CD4-positive, alpha-beta T cell treated with Interferon gamma for 1 hour (primary cell): ENCODE data around the gene ANO2.
A peak's percentile ranks its signal among the peaks of the same experiment; 100 is the strongest.

Experiments used
- DNase-seq: peaks from one replicate; pipeline ENCODE4 v3.0.0-alpha.2; 2020

Gene ANO2

DNA sequence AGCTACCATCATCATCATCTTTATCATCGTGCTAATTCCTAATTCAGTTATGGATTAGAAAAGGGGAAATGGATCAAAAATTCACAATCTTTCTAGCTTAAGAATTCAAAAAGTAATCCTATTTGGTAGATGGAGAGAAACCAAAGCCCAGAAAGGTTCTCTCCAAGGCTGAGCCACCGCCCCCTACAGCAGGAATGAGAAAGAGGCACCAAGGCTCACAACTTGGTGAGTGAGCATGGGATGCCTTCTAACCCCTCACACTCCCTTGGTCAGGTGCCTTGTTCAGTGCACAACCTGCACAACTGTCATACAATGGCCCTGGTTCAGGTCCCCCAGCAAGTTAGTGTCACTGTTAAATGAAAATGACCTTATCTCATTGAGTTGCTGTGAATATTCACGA is 171.5 kb downstream of the ANO2 start:
- DNase-seq, result no peak

DNA sequence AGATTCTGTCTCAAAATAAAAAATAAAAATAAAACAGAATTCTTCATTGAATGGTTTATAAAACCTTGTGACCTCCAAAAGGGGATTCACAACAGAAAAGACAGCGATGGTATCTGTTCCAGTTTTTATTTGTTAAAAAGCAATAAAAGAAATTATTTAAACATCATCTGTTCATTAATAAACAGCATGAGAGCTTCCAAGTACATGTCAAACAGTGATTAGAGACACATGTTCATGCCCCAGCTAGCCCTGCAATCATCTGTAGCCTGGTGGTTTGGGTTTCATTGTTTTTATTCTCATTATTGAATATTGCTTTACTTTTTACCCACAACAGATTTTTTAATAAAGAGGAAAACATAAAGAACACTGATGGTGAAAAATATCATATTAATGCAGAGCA is 173.3 kb downstream of the ANO2 start:
- DNase-seq, result no peak

DNA sequence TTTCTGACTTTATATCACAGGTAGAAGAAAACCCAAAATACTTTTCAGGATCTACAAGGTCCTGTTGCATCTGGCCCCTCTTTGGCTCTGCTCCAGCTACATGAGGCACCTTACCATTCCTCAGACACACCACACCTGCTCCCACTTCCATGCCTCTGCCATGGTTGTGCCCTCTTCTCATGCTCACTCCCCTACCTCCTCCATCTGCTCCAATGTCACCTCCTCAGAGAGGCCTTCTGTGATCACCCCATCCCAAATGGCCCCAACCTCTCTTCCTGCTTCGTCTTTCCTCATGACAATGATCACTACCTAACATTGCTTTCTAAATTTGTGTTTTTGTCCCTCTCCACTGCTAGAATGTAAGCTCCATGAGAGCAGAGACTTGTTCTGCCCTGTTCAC is 174.3 kb downstream of the ANO2 start:
- no peak for DNase-seq

DNA sequence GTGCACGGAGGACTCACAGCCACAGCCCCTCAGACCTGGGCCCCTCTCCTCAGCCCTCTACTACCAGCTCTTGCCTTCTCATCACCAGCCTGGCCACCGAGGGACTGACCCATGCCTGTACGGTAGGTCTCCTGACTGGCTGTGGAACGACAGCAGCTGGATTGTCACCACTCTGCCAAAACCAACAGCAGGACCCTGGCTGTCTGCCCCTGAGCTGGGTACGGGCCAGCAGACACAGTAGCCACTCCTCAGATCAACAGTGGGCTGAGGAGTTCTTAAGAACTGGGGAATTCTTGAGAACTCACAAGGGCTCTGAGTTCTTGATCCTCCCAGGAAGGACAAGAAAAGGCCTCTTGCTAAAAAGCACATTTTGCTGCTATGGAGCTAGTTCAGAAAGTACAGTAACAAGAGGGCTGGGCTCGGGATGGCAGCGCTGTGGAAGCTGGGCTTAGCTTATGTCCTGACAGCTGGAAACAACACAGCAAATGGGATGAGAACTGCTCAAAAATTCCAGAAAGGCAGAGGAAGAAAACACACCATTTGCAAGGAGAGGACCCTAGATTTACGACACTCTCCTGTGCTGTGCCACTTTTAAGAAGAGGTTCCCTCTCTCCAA is 176.4 kb downstream of the ANO2 start:
- DNase-seq, result no peak

DNA sequence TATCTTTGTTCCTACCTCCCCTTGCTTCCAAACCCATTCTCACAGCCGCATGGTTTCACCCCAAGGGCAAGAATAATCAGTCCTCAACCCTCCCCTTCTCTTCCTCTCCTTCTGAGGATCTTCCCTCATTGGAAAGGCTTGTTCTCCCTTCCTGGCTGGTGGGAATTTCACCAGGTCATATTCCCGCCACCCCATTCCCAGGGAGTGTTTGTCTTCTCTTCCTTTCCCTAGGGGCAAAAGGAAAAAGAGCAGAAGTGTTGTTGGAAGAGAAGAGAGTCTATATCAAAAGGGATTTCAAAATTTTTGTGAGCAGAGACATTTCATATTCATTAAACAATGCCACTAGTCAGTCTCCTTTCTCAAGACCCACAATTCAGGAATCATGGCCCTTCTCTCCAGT is 176.9 kb downstream of the ANO2 start:
- DNase-seq, result no peak

DNA sequence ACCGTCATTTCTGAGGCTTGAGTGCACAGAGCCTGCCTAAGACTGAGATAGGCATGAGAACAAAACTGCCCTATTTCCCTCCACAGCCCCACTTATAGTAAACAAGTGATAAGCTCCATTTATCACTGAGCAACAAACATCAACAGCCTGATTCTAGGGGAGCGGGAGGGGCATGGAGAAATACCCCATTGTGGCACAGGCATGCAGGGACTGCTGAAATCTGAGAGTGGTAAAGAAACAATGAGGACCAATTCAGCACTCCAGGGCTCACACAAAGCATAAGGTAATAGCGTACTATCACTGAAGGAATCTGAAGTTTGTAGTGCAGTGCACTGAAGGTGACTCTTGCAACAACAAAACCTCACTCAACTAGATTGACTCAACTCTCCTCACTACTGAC is 186.7 kb downstream of the ANO2 start:
- no peak for DNase-seq

DNA sequence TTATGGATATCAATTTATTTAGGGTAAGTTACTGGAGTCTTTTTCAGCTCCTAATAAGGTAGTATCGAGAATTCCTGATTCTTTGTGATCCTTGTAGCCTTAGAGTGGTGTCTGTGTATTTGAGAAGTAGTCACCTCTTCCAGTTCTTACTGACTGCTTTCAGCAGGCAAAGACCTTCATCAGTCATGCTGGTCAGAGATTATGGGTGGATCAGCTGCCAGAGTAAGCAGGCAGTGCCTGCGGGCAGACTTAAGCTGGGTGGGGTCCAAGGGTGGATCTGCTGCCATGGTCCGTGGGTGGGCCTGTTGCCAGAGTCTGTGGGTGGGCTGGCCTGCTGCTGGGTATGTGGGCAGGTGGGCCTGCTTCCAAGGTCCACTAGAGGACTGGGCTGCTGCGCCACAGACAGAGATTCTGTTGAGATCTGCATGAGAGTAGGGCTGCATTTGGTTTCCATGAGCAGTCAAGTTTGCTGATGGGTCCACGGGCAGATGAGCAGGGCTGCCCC is 188.7 kb downstream of the ANO2 start:
- no peak for DNase-seq

DNA sequence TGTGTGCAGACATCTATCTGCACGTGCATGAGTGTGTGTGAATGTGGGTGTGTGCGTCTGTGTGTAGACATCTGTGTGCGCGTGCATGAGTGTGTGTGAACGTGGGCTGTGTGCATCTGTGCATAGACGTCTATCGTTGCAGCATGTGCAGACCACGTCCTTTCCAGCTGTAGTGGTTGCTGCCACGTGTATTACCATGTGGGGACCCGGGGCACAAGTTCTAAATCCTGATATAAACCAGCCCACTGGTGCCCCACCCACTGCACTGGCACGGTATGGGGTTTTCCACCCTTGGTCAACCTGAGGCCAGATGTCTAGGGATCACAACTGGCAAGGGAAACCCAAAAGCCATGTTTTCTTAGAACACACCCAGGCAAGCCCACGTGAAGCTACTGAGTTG is 197.0 kb downstream of the ANO2 start:
- no peak for DNase-seq

DNA sequence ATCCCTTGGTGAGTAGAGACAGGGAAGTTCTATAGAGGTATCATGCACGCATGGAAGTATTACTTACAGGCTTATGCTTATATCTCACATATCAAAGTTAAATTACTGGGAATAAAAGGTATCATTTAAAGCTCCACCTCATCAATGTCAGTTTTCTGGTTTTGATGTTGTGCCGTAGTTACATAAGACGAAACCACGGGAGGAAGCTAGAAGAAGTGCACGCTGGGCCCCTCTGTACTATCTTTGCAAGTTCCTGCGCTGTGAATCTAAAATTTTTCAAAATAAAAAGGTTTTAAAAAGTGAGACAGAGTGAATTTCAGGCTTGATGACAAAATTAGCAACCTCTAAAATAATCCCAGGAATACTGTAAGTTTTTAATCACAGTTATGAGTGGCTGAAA is 198.1 kb downstream of the ANO2 start:
- no peak for DNase-seq

DNA sequence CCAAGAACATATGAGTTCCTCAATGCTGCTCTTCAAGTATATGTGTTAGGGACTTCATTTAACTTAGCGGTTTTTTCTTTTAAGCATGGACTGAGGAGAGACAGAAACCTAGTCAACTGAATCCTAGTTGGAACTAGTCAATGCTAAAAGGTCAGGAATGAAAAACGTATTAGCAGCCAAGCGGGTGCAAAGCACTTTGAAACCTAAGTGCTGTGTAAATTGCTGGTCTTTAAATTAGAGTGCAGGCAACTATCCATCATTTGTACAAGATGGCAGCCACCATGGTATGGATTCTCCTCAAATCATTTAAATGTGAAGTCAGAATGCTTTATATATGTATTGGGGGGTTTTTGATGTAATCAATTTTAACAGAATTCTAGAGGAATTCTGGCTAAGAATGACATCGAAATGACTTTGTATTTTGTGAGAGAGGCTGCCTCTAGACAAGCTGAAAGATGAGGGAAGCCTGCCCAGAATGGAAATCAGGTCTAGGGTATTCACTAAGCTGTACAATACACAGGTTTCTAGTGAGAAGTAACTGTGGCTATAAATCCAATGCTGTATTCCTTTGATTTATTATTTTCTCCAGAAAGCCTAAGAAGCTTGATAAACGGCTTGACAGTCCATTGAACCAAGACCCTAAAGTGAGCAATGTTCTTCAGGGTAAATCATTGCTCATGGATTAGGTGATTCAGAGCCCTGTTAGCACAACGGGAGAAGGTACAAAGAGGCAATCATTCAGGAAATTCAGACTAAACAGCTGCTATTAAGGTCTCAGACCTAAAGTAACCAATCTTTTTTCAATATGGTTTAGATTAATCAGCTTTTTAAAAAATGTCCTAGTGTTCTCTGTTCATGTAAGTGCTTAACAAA is 198.8 kb downstream of the ANO2 start:
- DNase-seq, result no peak

DNA sequence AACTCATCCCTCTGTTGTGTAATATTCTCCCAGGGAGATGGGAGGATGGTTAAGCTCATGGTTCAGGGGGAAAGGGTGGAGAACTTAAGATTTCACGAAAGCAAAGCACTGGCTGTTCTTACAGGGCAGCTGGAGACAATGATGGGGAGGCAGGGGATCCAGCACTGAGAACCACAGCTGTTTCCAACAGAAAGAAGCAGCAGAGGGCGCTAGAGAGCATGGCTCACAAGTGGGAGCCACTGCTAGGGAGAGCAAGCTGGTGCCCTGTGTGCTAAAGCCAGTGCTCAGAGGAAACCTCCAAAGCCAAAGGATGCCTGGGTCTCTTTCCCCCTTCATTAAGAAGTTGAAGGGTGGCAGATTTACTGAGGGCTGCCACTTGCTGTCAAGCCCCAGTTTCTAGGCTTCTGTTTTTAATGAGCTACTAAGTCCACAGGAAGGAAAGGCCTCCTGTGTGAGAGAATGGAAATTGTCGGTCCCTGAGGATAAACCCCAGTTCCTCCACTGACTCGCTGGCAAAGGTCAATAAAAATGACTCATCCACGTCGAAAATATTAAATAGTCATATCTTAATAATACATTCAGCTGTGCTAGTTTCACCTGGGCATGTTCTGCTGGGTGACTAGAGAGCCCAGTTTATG is 199.7 kb downstream of the ANO2 start:
- peak; percentile 21 for DNase-seq

DNA sequence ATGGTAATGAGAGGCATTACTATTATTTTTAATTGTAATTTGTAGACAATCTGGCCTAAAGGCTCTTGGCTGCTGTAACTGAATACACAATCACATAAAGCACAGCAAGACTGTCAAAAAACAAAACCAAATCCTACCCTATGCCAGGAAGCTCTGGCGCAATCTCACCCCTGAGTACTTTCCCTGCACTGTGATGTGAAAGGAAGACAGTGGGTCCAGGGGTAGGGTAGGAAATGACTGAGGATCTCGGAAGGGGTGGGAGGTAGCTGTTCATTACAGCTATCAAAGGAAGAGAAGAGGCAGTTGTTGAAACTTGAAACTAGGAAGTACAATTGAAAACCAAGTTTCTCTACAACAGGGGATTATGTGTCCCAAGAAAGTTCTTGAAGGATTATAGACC is 202.8 kb downstream of the ANO2 start:
- no peak for DNase-seq

DNA sequence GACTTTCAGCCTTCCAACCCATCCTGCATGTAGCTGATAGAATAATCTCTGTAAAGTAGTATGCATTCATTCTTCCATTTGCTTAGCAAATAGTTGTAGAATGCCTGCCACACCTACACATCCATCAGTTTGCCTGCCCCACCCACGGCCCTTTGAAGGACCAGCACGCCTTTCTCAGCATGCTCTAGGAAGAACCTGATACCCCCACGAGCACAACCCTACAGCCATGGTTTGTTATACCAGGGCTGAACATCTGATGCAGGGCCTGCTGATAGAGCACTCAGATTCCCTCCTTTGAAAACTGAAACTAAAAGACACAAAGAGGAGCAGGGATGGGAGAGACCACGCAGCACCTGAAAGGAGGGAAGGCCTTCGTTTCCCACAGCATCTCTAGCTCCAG is 205.1 kb downstream of the ANO2 start:
- DNase-seq, result no peak

DNA sequence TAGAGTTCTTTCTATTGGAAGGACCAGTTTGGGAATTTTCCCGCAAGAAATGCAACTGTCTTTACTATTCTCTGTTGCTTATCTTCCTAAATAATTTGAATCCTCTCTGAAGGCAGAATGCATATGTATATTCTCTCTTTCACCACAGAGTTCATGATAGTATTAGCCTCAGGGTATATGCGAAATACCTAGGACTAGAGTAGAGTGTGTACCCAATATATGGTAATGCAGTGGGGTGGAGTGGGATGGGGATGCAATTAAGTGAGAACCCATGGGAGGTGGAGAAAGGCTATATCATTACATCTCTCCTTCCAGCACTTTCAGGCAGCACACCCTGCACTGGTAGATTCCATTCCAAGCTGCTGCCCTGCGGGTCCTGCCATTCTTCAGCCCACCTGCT is 207.3 kb downstream of the ANO2 start:
- DNase-seq, result no peak

DNA sequence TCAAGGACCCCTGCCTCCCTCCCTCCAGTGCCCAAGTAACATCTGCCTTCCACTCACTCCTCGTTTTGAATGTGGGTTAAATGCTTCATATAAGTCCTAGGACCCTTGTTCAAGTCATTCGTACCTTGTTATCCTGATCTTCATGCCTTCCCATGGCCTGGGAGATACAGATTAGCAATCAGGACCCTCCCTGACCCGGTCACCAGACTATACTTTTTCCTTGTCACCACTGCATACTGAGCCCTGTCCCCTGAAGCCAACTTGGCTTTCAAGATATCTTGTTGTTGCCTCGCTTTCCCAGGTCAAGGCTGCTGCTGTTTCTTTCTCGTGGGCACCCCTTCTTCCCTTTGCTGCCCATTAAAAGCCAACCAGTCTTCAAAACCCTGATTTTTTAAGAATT is 208.5 kb downstream of the ANO2 start:
- DNase-seq, result no peak

DNA sequence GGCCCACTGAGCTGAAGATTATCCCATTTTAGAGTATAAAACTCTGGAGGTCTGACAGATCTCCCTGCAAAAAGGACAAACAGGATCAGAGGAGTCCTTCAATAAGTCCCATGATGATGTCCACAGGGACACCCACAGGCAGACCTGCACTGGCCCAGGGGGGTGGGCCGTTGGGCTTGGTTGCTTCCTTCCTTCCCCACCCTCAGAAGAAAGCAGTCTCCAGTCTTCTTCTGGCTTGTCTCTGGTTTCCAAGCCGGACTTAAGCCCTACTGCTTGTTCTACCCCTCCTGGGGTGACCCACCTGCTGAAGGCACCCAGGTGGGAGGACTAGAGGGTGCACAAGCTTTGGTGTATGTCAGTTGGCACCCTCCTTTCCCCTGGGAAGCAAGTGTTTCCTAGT is 209.0 kb downstream of the ANO2 start:
- no peak for DNase-seq

DNA sequence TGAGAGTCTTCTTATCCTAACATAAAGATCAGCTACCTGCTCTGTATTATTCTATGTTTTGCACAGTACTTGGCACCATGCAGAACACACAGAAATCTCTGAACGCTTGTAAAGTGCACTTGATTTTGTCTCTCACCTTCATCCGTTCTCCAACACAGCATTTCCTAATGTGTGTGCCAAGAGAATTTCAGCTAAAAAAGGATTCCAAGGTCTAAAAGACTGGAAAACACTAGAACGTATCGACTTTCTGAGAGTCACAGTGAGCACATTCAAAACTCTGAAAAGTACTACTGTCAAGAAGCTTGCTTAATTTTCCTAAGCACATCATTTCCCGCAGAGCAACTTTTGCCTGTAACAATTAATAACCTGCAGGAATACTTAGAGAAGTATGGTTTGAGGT is 211.1 kb downstream of the ANO2 start:
- no peak for DNase-seq

DNA sequence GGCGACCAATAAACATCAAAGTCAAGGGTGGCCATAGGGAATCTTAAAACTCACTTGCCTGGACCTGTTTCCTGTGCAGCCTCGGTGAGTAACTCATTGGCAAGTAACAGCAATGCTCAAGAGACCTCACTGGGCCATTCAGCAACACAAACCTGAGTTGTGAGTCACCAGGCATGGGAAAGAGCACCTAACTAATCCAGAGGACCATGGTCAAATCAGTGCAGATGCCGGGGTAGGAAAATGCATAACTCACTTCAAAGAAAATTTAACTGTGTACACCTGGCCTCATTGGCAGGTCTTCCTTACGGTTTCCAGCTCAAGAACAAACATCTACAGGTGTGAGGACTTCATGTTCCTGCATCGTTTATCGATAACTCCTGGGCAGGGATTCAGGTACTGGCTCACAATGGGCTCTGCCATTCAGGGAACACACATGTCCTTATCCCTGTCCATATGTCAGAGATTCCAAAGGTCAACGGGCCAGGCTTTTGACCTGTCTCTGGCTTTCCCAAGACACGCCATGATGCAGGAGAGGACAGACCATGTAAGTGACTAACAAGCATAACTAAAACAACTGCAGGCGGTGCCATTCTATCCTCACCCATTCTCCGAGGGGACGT is 211.8 kb downstream of the ANO2 start:
- DNase-seq, result no peak

DNA sequence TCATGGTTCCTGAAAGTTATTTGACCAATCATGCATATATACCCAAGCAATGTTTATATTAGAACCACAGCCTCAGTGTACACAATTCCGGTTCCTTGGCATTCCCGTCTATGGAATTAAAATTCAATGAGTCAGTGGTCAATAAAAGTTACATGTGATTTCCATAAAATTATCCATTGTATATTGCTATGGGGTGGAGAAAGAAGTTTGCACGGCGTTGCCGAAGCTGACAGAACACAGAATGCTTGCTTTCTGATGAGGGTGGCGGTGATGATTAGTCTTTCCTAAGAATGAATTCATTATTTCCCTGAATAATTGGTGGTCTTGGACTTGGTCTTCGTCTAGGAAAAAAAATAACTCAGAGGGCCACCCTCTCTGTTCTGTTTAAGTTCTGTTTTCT is 214.1 kb downstream of the ANO2 start:
- no peak for DNase-seq

DNA sequence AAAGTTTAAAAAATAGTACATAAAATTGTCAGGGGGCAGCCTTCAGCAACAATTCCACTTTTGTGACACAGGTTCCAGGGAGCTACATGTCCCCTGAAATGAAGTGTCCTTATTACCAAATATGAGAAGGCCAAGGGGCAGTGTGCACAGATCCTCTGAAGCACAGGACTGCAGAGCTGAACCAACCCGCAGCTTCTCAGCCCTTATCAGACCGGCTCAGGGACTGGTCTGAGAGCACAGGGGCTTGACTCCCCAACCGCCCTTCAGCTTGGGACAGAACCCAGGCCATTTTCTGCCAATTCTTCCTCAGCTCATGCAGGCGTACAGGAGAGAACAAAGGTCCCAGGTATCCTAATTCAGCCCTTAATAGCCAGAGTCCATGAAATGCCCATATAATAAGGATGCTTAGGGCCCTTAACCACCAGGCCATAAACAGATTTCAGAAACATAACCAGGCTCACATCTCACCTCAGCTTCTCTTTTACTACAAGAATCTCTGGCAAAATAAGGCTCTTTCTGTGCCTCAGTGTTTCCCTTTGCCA is 221.3 kb downstream of the ANO2 start:
- no peak for DNase-seq

DNA sequence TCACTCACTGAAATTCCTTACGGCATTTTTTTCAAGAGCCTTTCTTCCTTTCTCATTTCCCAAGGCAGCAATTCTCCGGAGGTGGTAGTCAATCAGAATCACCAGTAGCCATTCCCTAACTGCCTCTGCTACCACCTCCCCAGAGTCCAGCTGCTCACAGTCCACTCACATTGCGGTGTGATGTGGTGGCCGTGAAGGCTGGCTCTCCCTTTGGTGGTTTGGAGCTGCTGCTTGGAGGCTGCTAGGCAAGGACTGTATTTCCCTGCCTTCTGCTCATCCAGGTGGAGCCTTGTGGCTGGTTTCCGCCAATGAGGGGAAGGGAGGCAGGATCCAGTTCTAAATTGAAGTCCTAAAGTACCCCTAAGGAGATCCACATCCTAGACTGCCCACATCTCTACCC is 222.0 kb downstream of the ANO2 start:
- no peak for DNase-seq

DNA sequence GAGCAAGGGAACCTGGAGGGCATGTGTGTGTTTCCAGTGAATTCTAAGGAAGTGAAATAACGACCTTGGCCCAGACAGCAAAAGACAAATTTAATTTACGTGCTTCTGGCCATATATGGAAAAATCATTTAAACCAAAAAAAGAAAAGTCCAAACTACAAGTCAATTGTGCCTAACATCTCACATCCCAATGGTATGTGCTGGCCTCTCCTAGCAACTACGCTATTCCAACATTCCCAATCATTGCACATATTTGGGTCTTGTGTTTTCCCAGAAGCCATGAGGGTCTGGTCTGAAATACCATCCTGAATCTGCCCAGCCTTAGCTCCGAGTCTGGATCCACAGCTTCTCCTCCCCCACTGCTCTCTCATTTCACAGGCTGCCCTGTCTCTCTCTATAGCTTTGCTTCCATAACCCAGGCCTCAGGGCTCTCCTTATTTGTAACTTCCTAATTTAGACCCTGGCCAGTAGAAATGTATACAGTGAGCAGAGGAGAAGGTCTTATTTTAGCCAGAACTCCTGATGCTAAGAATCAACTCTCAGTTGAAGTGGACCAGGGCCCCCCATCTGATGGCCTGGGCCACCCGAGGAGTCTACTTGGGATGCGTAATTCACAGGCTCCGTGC is 224.6 kb downstream of the ANO2 start:
- no peak for DNase-seq

DNA sequence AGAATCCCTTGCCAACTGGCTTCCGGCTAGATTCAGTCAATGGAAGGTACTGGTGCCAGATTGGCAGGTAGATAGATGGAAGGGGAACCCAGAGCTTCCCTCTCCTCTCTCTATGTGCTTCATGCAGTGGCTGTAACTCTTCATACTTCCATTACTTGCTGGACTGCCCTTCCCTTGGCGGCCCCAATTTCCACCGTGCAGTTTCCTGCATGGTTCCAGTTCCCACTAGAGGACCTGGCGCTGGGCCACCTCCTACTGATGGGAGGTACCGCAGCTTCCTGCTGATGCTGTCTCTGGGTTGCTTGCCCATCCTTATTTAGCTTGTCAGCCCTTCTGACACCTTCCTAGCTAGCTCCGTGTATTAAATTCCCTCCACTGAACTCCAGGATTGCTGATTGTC is 226.4 kb downstream of the ANO2 start:
- DNase-seq, result no peak
